H1 (cell line): ENCODE results near the gene DYRK1B. TPM values are rescaled to one million over a fixed set of nuclear protein-coding genes. Genes with fewer than 3 reads are reported as not detected.

ENCODE experiments used
- CTCF ChIA-PET: fragments of 300-600 bp; sonication (Branson Sonifier 250); formaldehyde crosslinking; loops from one replicate; lab custom pipeline; 2021; ENCODE audit not compliant: partially characterized antibody; lab: Charles Lee
- POLR2A ChIA-PET: fragments of 300-600 bp; sonication (Branson Sonifier 250); formaldehyde crosslinking; loops from one replicate; lab custom pipeline; 2021; ENCODE audit warnings: inconsistent platforms; ENCODE audit not compliant: partially characterized antibody; lab: Charles Lee
- DNase-seq, 2 experiments: peaks; one replicate each; pipeline versions ENCODE4 v3.0.0 to v3.0.0-alpha.2; 2010 to 2022; ENCODE audit warnings: low spot score in 2 of 2, low read depth in 1 of 2, mixed read lengths in 1 of 2
- FAIRE-seq: peaks from 2 replicates; lab custom pipeline; 2011; peaks lifted over from hg19 to GRCh38; lab: Jason Lieb, UNC
- H2AFZ ChIP-seq: 2 replicates; pipeline ENCODE4 v1.8.1; 2012; ENCODE audit warnings: low read length, inconsistent platforms
- H2AK5ac ChIP-seq: 2 replicates; pipeline ENCODE4 v1.6.1; 2013; ENCODE audit warnings: low read depth, low read length
- H2BK120ac ChIP-seq: replicated peaks from 2 replicates; pipeline ENCODE3; 2013; ENCODE audit warnings: low read depth, low read length, inconsistent platforms
- H2BK12ac ChIP-seq: 2 replicates; pipeline ENCODE4 v1.6.1; 2013; ENCODE audit warnings: low read depth, low read length
- H2BK15ac ChIP-seq: 2 replicates; pipeline ENCODE4 v1.6.1; 2013; ENCODE audit warnings: low read length
- H2BK20ac ChIP-seq: 2 replicates; pipeline ENCODE4 v1.6.1; 2013; ENCODE audit warnings: low read length
- H2BK5ac ChIP-seq: 2 replicates; pipeline ENCODE4 v1.6.1; 2013; ENCODE audit warnings: low read depth, low read length
- H3K14ac ChIP-seq: 2 replicates; pipeline ENCODE4 v1.6.1; 2013; ENCODE audit warnings: inconsistent platforms; ENCODE audit not compliant: insufficient read length
- H3K18ac ChIP-seq: 2 replicates; pipeline ENCODE4 v1.6.1; 2013; ENCODE audit warnings: low read length; ENCODE audit errors: extremely low read depth
- H3K23ac ChIP-seq: 2 replicates; pipeline ENCODE4 v1.6.1; 2013; ENCODE audit warnings: inconsistent platforms; ENCODE audit not compliant: insufficient read length
- H3K23me2 ChIP-seq: 2 replicates; pipeline ENCODE4 v1.6.1; 2013; ENCODE audit warnings: low read depth, low read length
- H3K27ac ChIP-seq: 2 replicates; pipeline ENCODE4 v1.6.1; 2011; ENCODE audit warnings: low read depth, low read length, inconsistent platforms
- H3K27me3 ChIP-seq, 4 experiments: replicated peaks in 1 of 4; 1 replicate in 1 of 4; 2 replicates in 3 of 4; pipeline versions ENCODE4 v1.6.1 to v1.8.1; 2011 to 2013; ENCODE audit warnings: low read length in 3 of 4, mild to moderate bottlenecking in 3 of 4, inconsistent platforms in 2 of 4, mixed read lengths in 2 of 4, moderate library complexity in 1 of 4; ENCODE audit not compliant: control insufficient read depth in 3 of 4, insufficient read depth in 3 of 4; ENCODE audit errors: extremely low read depth in 1 of 4
- H3K36me3 ChIP-seq, 4 experiments: 2 replicates each; pipeline versions ENCODE4 v1.6.1 to v1.8.1; 2011 to 2013; ENCODE audit warnings: mild to moderate bottlenecking in 4 of 4, low read length in 3 of 4, moderate library complexity in 2 of 4, control low read depth in 1 of 4, inconsistent platforms in 1 of 4; ENCODE audit not compliant: insufficient read depth in 4 of 4, control insufficient read depth in 2 of 4
- H3K4ac ChIP-seq: replicated peaks from 2 replicates; pipeline ENCODE3; 2013; ENCODE audit warnings: low read length, low read depth, mixed read lengths, inconsistent platforms; ENCODE audit not compliant: insufficient read length
- H3K4me1 ChIP-seq, 4 experiments: replicated peaks in 1 of 4; 1 replicate in 1 of 4; 2 replicates in 3 of 4; pipeline versions ENCODE4 v1.6.1 to v1.8.1; 2011 to 2013; ENCODE audit warnings: low read length in 3 of 4, inconsistent platforms in 2 of 4, mixed read lengths in 1 of 4; ENCODE audit not compliant: insufficient read depth in 4 of 4, control insufficient read depth in 3 of 4
- H3K4me2 ChIP-seq, 2 experiments: 2 replicates each; pipeline versions ENCODE4 v1.6.1 to v1.8.1; 2011 to 2013; ENCODE audit warnings: low read depth in 2 of 2, low read length in 2 of 2, control low read depth in 1 of 2, inconsistent platforms in 1 of 2, mild to moderate bottlenecking in 1 of 2; ENCODE audit not compliant: insufficient read depth in 1 of 2
- H3K4me3 ChIP-seq, 4 experiments: fragments of 200-600, 300-600 bp in 1 of 4; sonication (generic), shearing (Covaris generic), sonication (Bioruptor Twin) in 1 of 4; 2 replicates each; pipeline versions ENCODE4 v1.5.1 to v1.8.1; 2011 to 2016; ENCODE audit warnings: low read length in 4 of 4, low read depth in 3 of 4, control low read depth in 2 of 4, inconsistent platforms in 2 of 4, mild to moderate bottlenecking in 2 of 4, mixed read lengths in 1 of 4, moderate library complexity in 1 of 4; ENCODE audit not compliant: insufficient read depth in 2 of 4; ENCODE audit errors: extremely low read depth in 1 of 4
- H3K56ac ChIP-seq: replicated peaks from 2 replicates; pipeline ENCODE3; 2013; ENCODE audit warnings: low read depth, mild to moderate bottlenecking, mixed read lengths, low read length, inconsistent platforms; ENCODE audit not compliant: insufficient read length
- H3K79me1 ChIP-seq: 2 replicates; pipeline ENCODE4 v1.6.1; 2013; ENCODE audit warnings: low read depth, low read length, control low read depth
- H3K79me2 ChIP-seq, 2 experiments: 2 replicates each; pipeline versions ENCODE4 v1.6.1 to v1.8.1; 2012 to 2013; ENCODE audit warnings: low read length in 2 of 2, mild to moderate bottlenecking in 2 of 2, inconsistent platforms in 1 of 2; ENCODE audit not compliant: insufficient read depth in 2 of 2, control insufficient read depth in 1 of 2
- H3K9ac ChIP-seq, 4 experiments: replicated peaks in 1 of 4; 1 replicate in 1 of 4; 2 replicates in 3 of 4; pipeline versions ENCODE4 v1.6.1 to v1.8.1; 2011 to 2013; ENCODE audit warnings: low read depth in 3 of 4, low read length in 3 of 4, control low read depth in 2 of 4, mild to moderate bottlenecking in 2 of 4, moderate library complexity in 2 of 4, inconsistent platforms in 1 of 4; ENCODE audit errors: extremely low read depth in 1 of 4
- H3K9me3 ChIP-seq, 2 experiments: 2 replicates each; pipeline versions ENCODE4 v1.6.1 to v1.8.1; 2012 to 2013; ENCODE audit warnings: mild to moderate bottlenecking in 2 of 2, moderate library complexity in 2 of 2, control low read depth in 1 of 2, inconsistent platforms in 1 of 2, low read depth in 1 of 2, low read length in 1 of 2, mixed read lengths in 1 of 2; ENCODE audit not compliant: insufficient read depth in 2 of 2
- H4K20me1 ChIP-seq, 2 experiments: replicated peaks in 1 of 2; 2 replicates each; pipeline versions ENCODE3 to v1.8.1; 2011 to 2013; ENCODE audit warnings: inconsistent platforms in 2 of 2, low read length in 2 of 2, mild to moderate bottlenecking in 1 of 2; ENCODE audit not compliant: insufficient read depth in 2 of 2, control insufficient read depth in 1 of 2
- H4K5ac ChIP-seq: 2 replicates; pipeline ENCODE4 v1.6.1; 2013; ENCODE audit warnings: low read length, low read depth, mixed read lengths, inconsistent platforms; ENCODE audit not compliant: insufficient read length
- H4K8ac ChIP-seq: 2 replicates; pipeline ENCODE4 v1.8.0; 2013; ENCODE audit warnings: mild to moderate bottlenecking, moderate library complexity, low read length, inconsistent platforms; ENCODE audit not compliant: insufficient read depth; ENCODE audit errors: extremely low read depth
- H4K91ac ChIP-seq: replicated peaks from 2 replicates; pipeline ENCODE3; 2013; ENCODE audit warnings: low read length, mixed read lengths, inconsistent platforms; ENCODE audit not compliant: insufficient read length
- WGBS, 2 experiments: shearing (Covaris generic) in 1 of 2; methylation state at CpG; one replicate each; pipeline versions ENCODE4 v1.1.6 to v1.1.7; 2013 to 2015; ENCODE audit warnings: low lambda C conversion rate in 2 of 2, mixed read lengths in 2 of 2, inconsistent platforms in 1 of 2, low coverage in 1 of 2, missing lambda C conversion rate in 1 of 2; ENCODE audit not compliant: insufficient replicate concordance in 2 of 2, insufficient coverage in 1 of 2, insufficient read length in 1 of 2; ENCODE audit errors: extremely low coverage in 1 of 2, missing lambda C conversion rate in 1 of 2; 5-methylcytosine and 5-hydroxymethylcytosine counted together
- polyA plus RNA-seq, 7 experiments: library from polyadenylated mRNA; depleted of rRNA in 3 of 7; stranded (reverse) in 5 of 7; unstranded in 2 of 7; fragments of >200 nt in 5 of 7; fragments of 200-250 nt in 2 of 7; gene quantifications; 1 replicate in 5 of 7; 2 replicates in 1 of 7; 4 replicates in 1 of 7; pipeline versions ENCODE4 v1.2.1 to v1.2.3, GENCODE V29; 2011 to 2013; ENCODE audit warnings: missing spikeins in 2 of 7, mixed read lengths in 2 of 7
- total RNA-seq: library from RNA; stranded (reverse); fragmentation: NEBNext Ultra II Directional; extraction: Animal tissue kit (Norgen Biotek cat#: 25700); gene quantifications from 2 replicates; pipeline ENCODE4 v1.2.1, GENCODE V29; 2021

The DYRK1B gene
- total and polyA plus RNA-seq, 2 of the 8 experiments (the other 6 are each of a cell fraction or from before 2014, with no cell fraction given) = 6.9 to 14.8 TPM

DNA sequence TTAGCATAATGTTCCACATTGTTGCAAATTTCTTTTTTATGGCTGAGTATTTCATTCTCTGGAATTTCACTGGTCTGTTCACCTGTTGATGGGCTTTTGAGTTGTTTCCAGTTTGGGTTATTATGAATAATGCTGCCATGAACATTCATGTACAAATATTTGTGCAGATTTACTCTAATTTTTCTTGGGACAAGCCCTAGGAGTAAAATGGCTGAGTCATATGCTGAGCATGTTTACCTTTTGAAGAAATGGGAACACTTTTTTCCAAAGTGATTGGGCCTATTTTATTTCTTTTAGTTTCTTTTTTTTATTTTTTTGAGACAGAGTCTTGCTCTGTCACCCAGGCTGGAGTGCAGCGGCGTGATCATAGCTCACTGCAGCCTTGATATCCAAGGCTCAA lies 16.9 kb upstream of the DYRK1B start:
- ChIA-PET POLR2A (interaction anchor here (0.7 kb wide), 1 partner anchor 18 kb away, joined by 3 read pairs; no protein-coding TSS in a partner anchor), CTCF (no interaction called here)
- Histone ChIP-seq H2BK5ac (no peak overlapping the region), H4K5ac (no peak overlapping the region), H3K23me2 (0 out of 2 replicates have a peak, but pooled peaks cover 3% of the 10 kb centered on the region), H2BK15ac (no peak overlapping the region), H3K4me2 (no peak overlapping the region), H3K79me2 (peaks cover 0 to 3% of the 10 kb centered on the region in 2 experiments; a peak in 3 of 4 replicates), H3K36me3 (no peaks in the 10 kb centered on the region), H2BK20ac (no peak overlapping the region), H4K8ac (no peak overlapping the region), H3K18ac (no peak overlapping the region), H3K4ac (no peak overlapping the region), H3K27me3 (peaks cover 0 to 2% (median 0%) of the 10 kb centered on the region in 4 experiments; a peak in 1 of 7 replicates), H3K27ac (no peak overlapping the region), H3K23ac (no peak overlapping the region), H3K56ac (no peak overlapping the region), H2AK5ac (no peak overlapping the region), H3K4me3 (no peak overlapping the region), H3K4me1 (peaks cover 2 to 9% (median 7%) of the 10 kb centered on the region in 4 experiments; a peak in 4 of 7 replicates), H3K79me1 (no peaks in the 10 kb centered on the region; the same call in 1 of the 2 replicates), H4K91ac (no peak overlapping the region), H2BK120ac (no peak overlapping the region), H2AFZ (no peak overlapping the region), H2BK12ac (no peak overlapping the region), H3K14ac (no peak overlapping the region), H3K9ac (no peak overlapping the region), H3K9me3 (no peaks in the 10 kb centered on the region), H4K20me1 (no peaks in the 10 kb centered on the region)
- no peak for FAIRE-seq
- 74% methylated on average over 2 of the region's 2 CpGs; no CpG with 5 or more reads in 1 of the 2 experiments for WGBS, 2 experiments
- no peak for DNase-seq
